HepG2 (cell line): ENCODE results near the gene KIAA1217. TPM values are rescaled to one million over a fixed set of nuclear protein-coding genes. Genes with fewer than 3 reads are reported as not detected.

Source experiments
- ARNT2 ChIP-seq: sonication (generic); formaldehyde crosslinking; IDR thresholded peaks from 2 replicates; pipeline ENCODE4 v1.8.0; 2022; ENCODE audit warnings: mild to moderate bottlenecking, low read depth, missing genetic modification reagents, moderate library complexity
- BRD4 ChIP-seq: sonication (generic); formaldehyde crosslinking; IDR thresholded peaks from 2 replicates; pipeline ENCODE4 v1.4.0; 2020; ENCODE audit warnings: missing genetic modification reagents
- FOXA1 ChIP-seq, 2 experiments: fragments of 450-650 bp in 1 of 2; sonication (generic) in 1 of 2; formaldehyde crosslinking in 1 of 2; IDR thresholded peaks; 2 replicates each; pipeline versions ENCODE4 v1.4.0 to v1.6.1; 2016 to 2020; ENCODE audit warnings: missing genetic modification reagents in 1 of 2
- GATAD1 ChIP-seq: IDR thresholded peaks from 2 replicates; pipeline ENCODE4 v1.6.1; 2016; ENCODE audit warnings: missing genetic modification reagents, missing compliant biosample characterization
- KIAA2018 ChIP-seq: sonication (generic); formaldehyde crosslinking; IDR thresholded peaks from 2 replicates; pipeline ENCODE4 v1.5.0; 2020; ENCODE audit warnings: mild to moderate bottlenecking, missing genetic modification reagents, borderline replicate concordance
- KMT2B ChIP-seq: IDR thresholded peaks from 2 replicates; pipeline ENCODE4 v1.6.1; 2016; ENCODE audit warnings: missing genetic modification reagents, missing compliant biosample characterization
- MXI1 ChIP-seq: IDR thresholded peaks from 3 replicates; pipeline ENCODE4 v1.6.1; 2012; ENCODE audit warnings: low read depth, low read length, inconsistent platforms, borderline replicate concordance
- NCOR1 ChIP-seq: fragments of 200-600 bp; sonication (generic); IDR thresholded peaks from 2 replicates; pipeline ENCODE4 v1.7.0; 2017; ENCODE audit warnings: antibody characterized with exemption, low read length, borderline replicate concordance
- PBX2 ChIP-seq: IDR thresholded peaks from 2 replicates; pipeline ENCODE4 v1.6.1; 2016; ENCODE audit warnings: control low read depth
- THAP11 ChIP-seq: IDR thresholded peaks from 2 replicates; pipeline ENCODE4 v1.6.1; 2016; ENCODE audit warnings: missing biosample characterization, missing genetic modification reagents
- ZNF460 ChIP-seq: sonication (generic); formaldehyde crosslinking; IDR thresholded peaks from 2 replicates; pipeline ENCODE4 v1.5.1; 2020; ENCODE audit warnings: missing genetic modification reagents, mild to moderate bottlenecking, borderline replicate concordance
- polyA plus RNA-seq, 8 experiments: library from polyadenylated mRNA; depleted of rRNA in 3 of 8; stranded (reverse) in 7 of 8; unstranded in 1 of 8; fragments of >200 nt; fragmentation: Illumina TruSeq in 4 of 8; extraction: Trizol in 4 of 8; gene quantifications; 2 replicates each; pipeline versions ENCODE4 v1.2.1 to v1.2.3, GENCODE V29; 2011 to 2016; ENCODE audit warnings: low read depth in 4 of 8, missing spikeins in 1 of 8, mixed read lengths in 1 of 8; ENCODE audit not compliant: insufficient read depth in 1 of 8
- total RNA-seq, 5 experiments: library from RNA; depleted of rRNA; stranded (reverse); fragments of >200 nt; fragmentation: Illumina TruSeq; extraction: Trizol; gene quantifications; 2 replicates each; pipeline ENCODE4 v1.2.3, GENCODE V29; 2016; ENCODE audit warnings: low read depth in 1 of 5
- TF ChIP-seq, protein P1 (sequence below): sonication (generic); formaldehyde crosslinking; IDR thresholded peaks from 2 replicates; pipeline ENCODE4 v1.5.0; 2020; ENCODE audit warnings: missing genetic modification reagents
- TF ChIP-seq, protein P2 (sequence below): sonication (generic); formaldehyde crosslinking; IDR thresholded peaks from 2 replicates; pipeline ENCODE4 v1.5.0; 2020; ENCODE audit warnings: missing genetic modification reagents

Gene KIAA1217
- total and polyA plus RNA-seq, 2 of the 13 experiments (the other 11 are each of a cell fraction or from before 2014, with no cell fraction given) = 4.6 to 10.9 TPM

GRCh38 chr10:24465891-24466818, 257.2 kb downstream of the KIAA1217 start (continued):
- no peak for TF ChIP-seq KIAA2018
- no peak for TF ChIP-seq ZNF460 (CRISPR knock-in tag)
- TF ChIP-seq PBX2 (CRISPR knock-in tag) = no peak
- TF ChIP-seq THAP11 = peak; percentile 17; the same call in 1 of the 2 replicates
- TF ChIP-seq, protein P1, sequence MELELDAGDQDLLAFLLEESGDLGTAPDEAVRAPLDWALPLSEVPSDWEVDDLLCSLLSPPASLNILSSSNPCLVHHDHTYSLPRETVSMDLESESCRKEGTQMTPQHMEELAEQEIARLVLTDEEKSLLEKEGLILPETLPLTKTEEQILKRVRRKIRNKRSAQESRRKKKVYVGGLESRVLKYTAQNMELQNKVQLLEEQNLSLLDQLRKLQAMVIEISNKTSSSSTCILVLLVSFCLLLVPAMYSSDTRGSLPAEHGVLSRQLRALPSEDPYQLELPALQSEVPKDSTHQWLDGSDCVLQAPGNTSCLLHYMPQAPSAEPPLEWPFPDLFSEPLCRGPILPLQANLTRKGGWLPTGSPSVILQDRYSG (CRISPR knock-in tag) = no peak
- TF ChIP-seq BRD4 (CRISPR knock-in tag) = no peak
- peak; percentile 22; the same call in 1 of the 3 replicates for TF ChIP-seq MXI1
- no peak for TF ChIP-seq FOXA1 (IDR thresholded peaks at IDR 0.05)
- TF ChIP-seq FOXA1 (CRISPR knock-in tag; IDR thresholded peaks at IDR 0.05) = peak; percentile 21; the same call in 1 of the 2 replicates
- TF ChIP-seq KMT2B (CRISPR knock-in tag) = no peak
- 0 out of 2 replicates have a peak, but pooled peaks have one; percentile 33 for TF ChIP-seq NCOR1
- TF ChIP-seq, protein P2, sequence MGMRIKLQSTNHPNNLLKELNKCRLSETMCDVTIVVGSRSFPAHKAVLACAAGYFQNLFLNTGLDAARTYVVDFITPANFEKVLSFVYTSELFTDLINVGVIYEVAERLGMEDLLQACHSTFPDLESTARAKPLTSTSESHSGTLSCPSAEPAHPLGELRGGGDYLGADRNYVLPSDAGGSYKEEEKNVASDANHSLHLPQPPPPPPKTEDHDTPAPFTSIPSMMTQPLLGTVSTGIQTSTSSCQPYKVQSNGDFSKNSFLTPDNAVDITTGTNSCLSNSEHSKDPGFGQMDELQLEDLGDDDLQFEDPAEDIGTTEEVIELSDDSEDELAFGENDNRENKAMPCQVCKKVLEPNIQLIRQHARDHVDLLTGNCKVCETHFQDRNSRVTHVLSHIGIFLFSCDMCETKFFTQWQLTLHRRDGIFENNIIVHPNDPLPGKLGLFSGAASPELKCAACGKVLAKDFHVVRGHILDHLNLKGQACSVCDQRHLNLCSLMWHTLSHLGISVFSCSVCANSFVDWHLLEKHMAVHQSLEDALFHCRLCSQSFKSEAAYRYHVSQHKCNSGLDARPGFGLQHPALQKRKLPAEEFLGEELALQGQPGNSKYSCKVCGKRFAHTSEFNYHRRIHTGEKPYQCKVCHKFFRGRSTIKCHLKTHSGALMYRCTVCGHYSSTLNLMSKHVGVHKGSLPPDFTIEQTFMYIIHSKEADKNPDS (CRISPR knock-in tag) = no peak
- no peak for TF ChIP-seq ARNT2 (CRISPR knock-in tag)
- no peak for TF ChIP-seq GATAD1 (CRISPR knock-in tag)
